ENCODE results near the gene RBKS. TPM values are rescaled to one million over a fixed set of nuclear protein-coding genes. Genes with fewer than 3 reads are reported as not detected.

The RBKS gene
- total RNA-seq, 2 experiments from 2014 or later: 2.6 to 3.0 TPM

- H3K27ac Mint-ChIP-seq: peak overlapping the region; percentile 55
- peaks cover 15% of the 10 kb centered on the region for H3K4me1 ChIP-seq (ENCODE audit: insufficient read depth, low read length)
- H3K27ac ChIP-seq (ENCODE audit: low read depth in 1 of 2, low read length in 2 of 2): no peak overlapping the region
- ChIA-PET POLR2A (interaction anchor here (1.5 kb wide), 1 partner anchor 11 kb away, joined by 3 read pairs; no protein-coding TSS in a partner anchor), CTCF (no interaction called here)
- H3K36me3 Mint-ChIP-seq (ENCODE audit: low read depth): no peaks in the 10 kb centered on the region
- peaks cover 13% of the 10 kb centered on the region for H3K4me1 Mint-ChIP-seq (ENCODE audit: low read depth)
- intact Hi-C loops (cut with DNase I, micrococcal nuclease): no loop called here
- TF ChIP-seq CTCF (IDR thresholded peaks at IDR 0.05): no peak
- no peaks in the 10 kb centered on the region for H3K9me3 ChIP-seq (ENCODE audit: control insufficient read depth in 1 of 2, insufficient read depth in 1 of 2, low read length in 2 of 2)
- H3K27me3 ChIP-seq (ENCODE audit: control insufficient read depth in 1 of 2, insufficient read depth in 2 of 2, low read length in 2 of 2): no peaks in the 10 kb centered on the region
- H3K4me3 Mint-ChIP-seq: peak overlapping the region; percentile 78
- DNase-seq: peak in 12 of 14 experiments; percentile 19 to 68 (median 54)
- ATAC-seq (ENCODE audit: poor library complexity): peak; percentile 92
- no peaks in the 10 kb centered on the region for H3K36me3 ChIP-seq (ENCODE audit: insufficient read depth, low read length)
- H3K4me3 ChIP-seq (ENCODE audit: low read length): peak overlapping the region; percentile 47
- no peaks in the 10 kb centered on the region for H3K9me3 Mint-ChIP-seq
- no peaks in the 10 kb centered on the region for H3K27me3 Mint-ChIP-seq
Measured at GRCh38 chr2:27735263-27735904, 154.8 kb downstream of the RBKS start.

GRCh38 chr2:27734305-27734704, 155.9 kb downstream of the RBKS start:
- H3K9me3 ChIP-seq (ENCODE audit: control insufficient read depth in 1 of 2, insufficient read depth in 1 of 2, low read length in 2 of 2): no peaks in the 10 kb centered on the region
- POLR2A ChIA-PET: no interaction called here

More at GRCh38 chr2:27734305-27734704, 155.9 kb downstream of the RBKS start:
- H3K4me3 Mint-ChIP-seq: no peak overlapping the region
- peaks cover 15% of the 10 kb centered on the region for H3K4me1 ChIP-seq (ENCODE audit: insufficient read depth, low read length)
- peaks cover 13% of the 10 kb centered on the region for H3K4me1 Mint-ChIP-seq (ENCODE audit: low read depth)
- H3K4me3 ChIP-seq (ENCODE audit: low read length): no peak overlapping the region
- H3K36me3 ChIP-seq (ENCODE audit: insufficient read depth, low read length): no peaks in the 10 kb centered on the region
- no peaks in the 10 kb centered on the region for H3K9me3 Mint-ChIP-seq
- no peak overlapping the region for H3K27ac ChIP-seq (ENCODE audit: low read depth in 1 of 2, low read length in 2 of 2)
- H3K27me3 Mint-ChIP-seq: no peaks in the 10 kb centered on the region
- no peaks in the 10 kb centered on the region for H3K27me3 ChIP-seq (ENCODE audit: control insufficient read depth in 1 of 2, insufficient read depth in 2 of 2, low read length in 2 of 2)
- no peak overlapping the region for H3K27ac Mint-ChIP-seq
- no peak for TF ChIP-seq CTCF (IDR thresholded peaks at IDR 0.05)
- CTCF ChIA-PET: no interaction called here
- DNase-seq (no peak), ATAC-seq (ENCODE audit: poor library complexity) (no peak)
- intact Hi-C loops (cut with DNase I, micrococcal nuclease): no loop called here
- H3K36me3 Mint-ChIP-seq (ENCODE audit: low read depth): no peaks in the 10 kb centered on the region

Other genes starting within 250 kb of the RBKS start
- gene SUPT7L, start 226.8 kb downstream of the RBKS start, total RNA-seq: 10 to 100 TPM; 48.5 to 52.2 TPM
- 10 to 100 TPM; 14.2 to 15.3 TPM for gene SLC4A1AP, start 226.5 kb downstream of the RBKS start, total RNA-seq
- 10 to 100 TPM; 33.1 to 37.2 TPM for gene MRPL33, start 118.7 kb downstream of the RBKS start, total RNA-seq
- 10 to 100 TPM; 29.2 to 32.8 TPM for gene BABAM2, start 342 bp upstream of the RBKS start, total RNA-seq

Data from CD4-positive, alpha-beta T cell (primary cell).